Colon (tissue), 2 donors: Measurements from ENCODE around the gene GSS.
"Not testable (repeated sequence)": the region's sequence is repeated elsewhere in the genome, so short reads cannot be mapped to it uniquely, and the experiment has no call there.

Experiments used
- FAIRE-seq: peaks from 2 replicates; lab custom pipeline; 2012; peaks lifted over from hg19 to GRCh38; lab: Jason Lieb, UNC
- donor health status: control.
- donor health status: control.

The GSS gene

GRCh38 chr20:34904202-34904621 lies 51.4 kb downstream of the GSS start:
- FAIRE-seq, result no peak

- not testable (repeated sequence) for FAIRE-seq
Observed at GRCh38 chr20:34898731-34899130, 56.9 kb downstream of the GSS start.

- FAIRE-seq, result not testable (repeated sequence)
Observed at GRCh38 chr20:34898129-34898528, 57.5 kb downstream of the GSS start.

GRCh38 chr20:34896086-34896621 lies 59.5 kb downstream of the GSS start:
- no peak for FAIRE-seq

- no peak for FAIRE-seq
Observed at GRCh38 chr20:34895465-34895864, 60.1 kb downstream of the GSS start.

- FAIRE-seq, result no peak
Observed at GRCh38 chr20:34894723-34895122, 60.9 kb downstream of the GSS start.

GRCh38 chr20:34892671-34893070 lies 62.9 kb downstream of the GSS start:
- no peak for FAIRE-seq

GRCh38 chr20:34891166-34892062 lies 64.2 kb downstream of the GSS start:
- FAIRE-seq, result no peak

GRCh38 chr20:34888468-34888867 lies 67.1 kb downstream of the GSS start:
- FAIRE-seq, result no peak

- no peak for FAIRE-seq
Observed at GRCh38 chr20:34887023-34887422, 68.6 kb downstream of the GSS start.

- no peak for FAIRE-seq
Observed at GRCh38 chr20:34886122-34886521, 69.5 kb downstream of the GSS start.

- FAIRE-seq, result no peak
Observed at GRCh38 chr20:34884260-34884659, 71.3 kb downstream of the GSS start.

- no peak for FAIRE-seq
Observed at GRCh38 chr20:34883809-34884208, 71.8 kb downstream of the GSS start.

- no peak for FAIRE-seq
Observed at GRCh38 chr20:34883087-34883688, 72.4 kb downstream of the GSS start.

- no peak for FAIRE-seq
Observed at GRCh38 chr20:34881689-34882088, 73.9 kb downstream of the GSS start.

GRCh38 chr20:34880971-34881370 lies 74.6 kb downstream of the GSS start:
- FAIRE-seq, result not testable (repeated sequence)

GRCh38 chr20:34880215-34880850 lies 75.3 kb downstream of the GSS start:
- FAIRE-seq, result no peak
